WTC11 (cell line): ENCODE measurements around the gene GPRC5B. TPM values are rescaled to one million over a fixed set of nuclear protein-coding genes. Genes with fewer than 3 reads are reported as not detected.

Experiments used
- ATAC-seq: fragments of 200-7000 bp; cut with Tn5 transposase; 2 replicates; pipeline ENCODE4 v1.10.0; 2021; ENCODE audit warnings: mild to moderate bottlenecking, moderate library complexity
- CTCF ChIA-PET: fragments of 300-600 bp; sonication (Branson Sonifier 250); formaldehyde crosslinking; loops from one replicate; lab custom pipeline; 2021; ENCODE audit warnings: antibody characterized with exemption; lab: Charles Lee
- POLR2A ChIA-PET: fragments of 350-600 bp; sonication (Branson Sonifier 250); formaldehyde crosslinking; loops from one replicate; lab custom pipeline; 2021; ENCODE audit warnings: antibody characterized with exemption; lab: Charles Lee
- DNase-seq: peaks from one replicate; pipeline ENCODE4 v3.0.0; 2021; ENCODE audit warnings: low spot score
- H3K27ac Mint-ChIP-seq: 2 replicates; pipeline ENCODE4 v1.8.0; 2021; ENCODE audit warnings: mixed read lengths
- H3K27me3 Mint-ChIP-seq: 2 replicates; pipeline ENCODE4 v1.8.0; 2021; ENCODE audit warnings: low read depth, mild to moderate bottlenecking, moderate library complexity, mixed read lengths
- H3K36me3 Mint-ChIP-seq: 2 replicates; pipeline ENCODE4 v1.8.0; 2021; ENCODE audit warnings: mixed read lengths
- H3K4me1 Mint-ChIP-seq: 2 replicates; pipeline ENCODE4 v1.8.0; 2022; ENCODE audit warnings: mixed read lengths
- H3K4me3 Mint-ChIP-seq: 2 replicates; pipeline ENCODE4 v1.8.0; 2021; ENCODE audit warnings: mild to moderate bottlenecking, moderate library complexity, mixed read lengths
- H3K9me3 Mint-ChIP-seq: 2 replicates; pipeline ENCODE4 v1.8.0; 2021; ENCODE audit warnings: mixed read lengths
- ATF1 ChIP-seq: sonication (generic); formaldehyde crosslinking; IDR thresholded peaks from 2 replicates; pipeline ENCODE4 v1.8.1; 2023; ENCODE audit warnings: mild to moderate bottlenecking, moderate library complexity, missing genetic modification reagents
- ATF6 ChIP-seq: sonication (generic); formaldehyde crosslinking; IDR thresholded peaks from 2 replicates; pipeline ENCODE4 v1.8.1; 2023; ENCODE audit warnings: mild to moderate bottlenecking, missing genetic modification reagents
- CTCF ChIP-seq: fragments of 200-600 bp; IDR thresholded peaks from 2 replicates; pipeline ENCODE4 v1.8.0; 2022; ENCODE audit warnings: antibody characterized with exemption
- E2F1 ChIP-seq: sonication (generic); formaldehyde crosslinking; IDR thresholded peaks from 2 replicates; pipeline ENCODE4 v1.8.0; 2022; ENCODE audit warnings: mild to moderate bottlenecking, missing genetic modification reagents
- E2F4 ChIP-seq: sonication (generic); formaldehyde crosslinking; IDR thresholded peaks from 2 replicates; pipeline ENCODE4 v1.8.1; 2022; ENCODE audit warnings: low read depth, mild to moderate bottlenecking, moderate library complexity, missing genetic modification reagents, borderline replicate concordance
- ERG ChIP-seq: fragments of 250-450 bp; sonication (Bioruptor Pico); IDR thresholded peaks from 2 replicates; pipeline ENCODE4 v1.8.0; 2021; ENCODE audit warnings: mild to moderate bottlenecking
- GTF2I ChIP-seq: fragments of 250-450 bp; sonication (Bioruptor Pico); conservative IDR thresholded peaks from 2 replicates; pipeline ENCODE4 v1.4.0; 2021; ENCODE audit warnings: mild to moderate bottlenecking
- HMGA2 ChIP-seq: fragments of 250-450 bp; sonication (Bioruptor Pico); IDR thresholded peaks from 2 replicates; pipeline ENCODE4 v1.4.0; 2021; ENCODE audit warnings: mild to moderate bottlenecking, moderate library complexity
- IRF2 ChIP-seq: sonication (generic); formaldehyde crosslinking; IDR thresholded peaks from 2 replicates; pipeline ENCODE4 v1.8.0; 2022; ENCODE audit warnings: low read depth, missing genetic modification reagents, borderline replicate concordance
- MAX ChIP-seq: sonication (generic); formaldehyde crosslinking; IDR thresholded peaks from 2 replicates; pipeline ENCODE4 v1.8.0; 2022; ENCODE audit warnings: mild to moderate bottlenecking, missing genetic modification reagents
- MLX ChIP-seq: sonication (generic); formaldehyde crosslinking; IDR thresholded peaks from 2 replicates; pipeline ENCODE4 v1.8.1; 2023; ENCODE audit warnings: mild to moderate bottlenecking, missing genetic modification reagents, moderate library complexity
- MXD4 ChIP-seq: fragments of 250-450 bp; sonication (Bioruptor Pico); IDR thresholded peaks from 2 replicates; pipeline ENCODE4 v1.8.0; 2021; ENCODE audit warnings: mild to moderate bottlenecking, moderate library complexity, borderline replicate concordance
- NFATC4 ChIP-seq: fragments of 250-450 bp; sonication (Bioruptor Pico); IDR thresholded peaks from 2 replicates; pipeline ENCODE4 v1.9.0; 2021; ENCODE audit warnings: mild to moderate bottlenecking
- NFYB ChIP-seq: sonication (generic); formaldehyde crosslinking; conservative IDR thresholded peaks from 2 replicates; pipeline ENCODE4 v1.8.0; 2022; ENCODE audit warnings: low read depth, missing genetic modification reagents
- SOX15 ChIP-seq: fragments of 250-450 bp; sonication (Bioruptor Pico); IDR thresholded peaks from 2 replicates; pipeline ENCODE4 v1.9.0; 2021; ENCODE audit warnings: mild to moderate bottlenecking
- USF1 ChIP-seq: sonication (generic); formaldehyde crosslinking; IDR thresholded peaks from 2 replicates; pipeline ENCODE4 v1.8.0; 2022; ENCODE audit warnings: mild to moderate bottlenecking, missing genetic modification reagents
- USF2 ChIP-seq: sonication (generic); formaldehyde crosslinking; IDR thresholded peaks from 2 replicates; pipeline ENCODE4 v1.8.1; 2023; ENCODE audit warnings: mild to moderate bottlenecking, missing genetic modification reagents, moderate library complexity
- ZBTB21 ChIP-seq: sonication (generic); formaldehyde crosslinking; IDR thresholded peaks from 2 replicates; pipeline ENCODE4 v1.8.1; 2023; ENCODE audit warnings: mild to moderate bottlenecking, missing genetic modification reagents, borderline replicate concordance
- ZNF219 ChIP-seq: sonication (generic); formaldehyde crosslinking; IDR thresholded peaks from 2 replicates; pipeline ENCODE4 v1.8.0; 2023; ENCODE audit warnings: missing genetic modification reagents, mild to moderate bottlenecking, borderline replicate concordance
- ZNF232 ChIP-seq: sonication (generic); formaldehyde crosslinking; IDR thresholded peaks from 2 replicates; pipeline ENCODE4 v1.8.0; 2022; ENCODE audit warnings: mild to moderate bottlenecking, missing genetic modification reagents
- ZNF396 ChIP-seq: fragments of 250-450 bp; sonication (Bioruptor Pico); IDR thresholded peaks from 2 replicates; pipeline ENCODE4 v1.8.0; 2021; ENCODE audit warnings: mild to moderate bottlenecking, moderate library complexity, borderline replicate concordance
- ZNF671 ChIP-seq: fragments of 250-450 bp; sonication (Bioruptor Pico); IDR thresholded peaks from 2 replicates; pipeline ENCODE4 v1.8.0; 2021; ENCODE audit warnings: mild to moderate bottlenecking
- total RNA-seq: library from RNA; stranded (reverse); gene quantifications from 3 replicates; pipeline ENCODE4 v1.2.3, GENCODE V29; 2021

GPRC5B gene
- total RNA-seq, 1 experiment from 2014 or later = 104 TPM

- TF ChIP-seq ATF6 (CRISPR knock-in tag) (no peak), ERG (CRISPR knock-in tag) (no peak), ZBTB21 (no peak)
These were observed at the start of gene GPRC5B (continued) for GRCh38 chr16:19884611-19885450.

- H3K27ac Mint-ChIP-seq = no peak overlapping the region
- no peaks in the 10 kb centered on the region; the same call in 1 of the 2 replicates for H3K27me3 Mint-ChIP-seq
- no peaks in the 10 kb centered on the region for H3K36me3 Mint-ChIP-seq
- H3K4me1 Mint-ChIP-seq = peaks cover 4% of the 10 kb centered on the region
- ATAC-seq = peak; percentile 26; the same call in 1 of the 2 replicates
- peak; percentile 80 for TF ChIP-seq USF2 (CRISPR knock-in tag)
- no peak for TF ChIP-seq NFATC4
- 0 out of 2 replicates have a peak, but pooled peaks have one; percentile 19 for TF ChIP-seq NFYB
- DNase-seq = no peak
- ChIA-PET CTCF (interaction anchor here (0.6 to 1.4 kb wide), 2 partner anchors 14 to 71 kb away, joined by 3 read pairs; no protein-coding TSS in a partner anchor), POLR2A (no interaction called here)
- H3K9me3 Mint-ChIP-seq = peaks cover 10% of the 10 kb centered on the region
- H3K4me3 Mint-ChIP-seq = no peak overlapping the region
These were observed 49.1 kb upstream of the GPRC5B start for GRCh38 chr16:19933740-19934139.

GRCh38 chr16:19929062-19929511 lies 44.4 kb upstream of the GPRC5B start:
- Mint-ChIP-seq H3K27ac (no peak overlapping the region), H3K9me3 (peaks cover 15% of the 10 kb centered on the region), H3K27me3 (no peaks in the 10 kb centered on the region), H3K4me3 (no peak overlapping the region), H3K36me3 (0 out of 2 replicates have a peak, but pooled peaks cover 10% of the 10 kb centered on the region), H3K4me1 (peaks cover 20% of the 10 kb centered on the region)
- ChIA-PET CTCF (no interaction called here), POLR2A (no interaction called here)
- TF ChIP-seq ZNF671 (CRISPR knock-in tag) (no peak), E2F1 (CRISPR knock-in tag) (no peak), GTF2I (CRISPR knock-in tag) (no peak), USF1 (CRISPR knock-in tag) (no peak), ZNF232 (CRISPR knock-in tag) (no peak), ZNF396 (CRISPR knock-in tag) (no peak), HMGA2 (no peak), MXD4 (CRISPR knock-in tag) (no peak), ZNF219 (CRISPR knock-in tag) (no peak), MAX (CRISPR knock-in tag) (no peak), SOX15 (no peak), IRF2 (CRISPR knock-in tag) (no peak), ATF1 (CRISPR knock-in tag) (no peak), MLX (no peak), CTCF (no peak), E2F4 (no peak)
- DNase-seq (no peak), ATAC-seq (no peak)
